ENCODE measurements around the gene VIPR2.

DNA sequence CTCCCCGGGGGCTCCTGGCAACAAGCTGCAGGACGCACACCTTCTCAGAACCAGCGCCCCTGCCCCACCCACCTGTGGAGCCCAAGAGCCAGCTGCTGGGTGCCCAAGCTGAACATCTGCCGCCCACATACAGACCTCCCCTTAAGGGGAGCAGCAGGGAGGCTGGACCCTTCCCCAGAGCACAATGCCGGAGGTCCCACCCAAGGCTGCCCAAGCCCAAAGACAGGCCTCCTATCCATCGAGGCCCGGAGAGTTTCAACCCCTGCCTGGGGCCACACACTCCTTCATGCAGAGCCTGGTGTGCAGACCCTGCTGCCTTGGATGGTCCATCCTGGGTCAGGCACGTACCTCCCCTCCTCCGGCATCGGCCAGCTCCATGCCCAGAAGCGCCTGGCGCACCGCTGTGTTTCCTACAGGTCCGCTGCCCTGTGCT lies 48.7 kb downstream of the VIPR2 start:
- TF ChIP-seq ZNF274 (IDR thresholded peaks at IDR 0.05; ENCODE audit: low read depth, low read length) (no peak), SUZ12 (IDR thresholded peaks at IDR 0.05; ENCODE audit: extremely low read depth, insufficient read depth, insufficient read length) (no peak), YY1 (IDR thresholded peaks at IDR 0.05; ENCODE audit: insufficient read depth, insufficient read length) (no peak)

All from NT2/D1 (cell line).